Measurements from ENCODE around the gene FAM156A. TPM values are rescaled to one million over a fixed set of nuclear protein-coding genes. Genes with fewer than 3 reads are reported as not detected.
"Not testable (repeated sequence)": the region's sequence is repeated elsewhere in the genome, so short reads cannot be mapped to it uniquely, and the experiment has no call there.

FAM156A gene
- total and polyA plus RNA-seq, 4 donors = 5.8 to 40.3 (median 22.1) TPM

- H3K27me3 ChIP-seq (ENCODE audit: control insufficient read depth in 1 of 2, insufficient read depth in 2 of 2, low read length in 1 of 2); H3K9me3 ChIP-seq (ENCODE audit: control insufficient read depth, low read length); H3K4me3 ChIP-seq (ENCODE audit: low read length in 2 of 2); DNase-seq; ATAC-seq (ENCODE audit: low FRiP score); H3K27ac ChIP-seq (ENCODE audit: low read depth in 1 of 2, low read length in 2 of 2); H3K36me3 ChIP-seq (ENCODE audit: control insufficient read depth in 1 of 2, insufficient read depth in 2 of 2, low read length in 1 of 2); H3K4me1 ChIP-seq (ENCODE audit: control insufficient read depth in 1 of 2, insufficient read depth in 2 of 2, low read length in 2 of 2); intact Hi-C loops (cut with DNase I): not testable (repeated sequence)
- WGBS, 2 donors = 91 to 94% methylated on average over 9 to 11 of the region's 11 CpGs
Measured at GRCh38 chrX:52975576-52975975, 17.3 kb upstream of the FAM156A start.

GRCh38 chrX:52974336-52974992, 16.1 kb upstream of the FAM156A start:
- H3K9me3 ChIP-seq (ENCODE audit: control insufficient read depth, low read length); DNase-seq; ATAC-seq (ENCODE audit: low FRiP score); H3K27me3 ChIP-seq (ENCODE audit: control insufficient read depth in 1 of 2, insufficient read depth in 2 of 2, low read length in 1 of 2); H3K4me3 ChIP-seq (ENCODE audit: low read length in 2 of 2); intact Hi-C loops (cut with DNase I); H3K36me3 ChIP-seq (ENCODE audit: control insufficient read depth in 1 of 2, insufficient read depth in 2 of 2, low read length in 1 of 2); H3K4me1 ChIP-seq (ENCODE audit: control insufficient read depth in 1 of 2, insufficient read depth in 2 of 2, low read length in 2 of 2); H3K27ac ChIP-seq (ENCODE audit: low read depth in 1 of 2, low read length in 2 of 2): not testable (repeated sequence)
- 62 to 76% methylated on average over 8 of the region's 8 CpGs for WGBS, 2 donors

GRCh38 chrX:52967922-52968321, 9.6 kb upstream of the FAM156A start:
- DNase-seq; H3K9me3 ChIP-seq (ENCODE audit: control insufficient read depth, low read length): not testable (repeated sequence)
- peak; percentile 15 for ATAC-seq (ENCODE audit: low FRiP score)

GRCh38 chrX:52966993-52967738, 8.8 kb upstream of the FAM156A start:
- no CpG with 5 or more reads among the region's 16 CpGs for WGBS, 2 donors
- intact Hi-C loops (cut with DNase I); ATAC-seq (ENCODE audit: low FRiP score): not testable (repeated sequence)

More at GRCh38 chrX:52967922-52968321, 9.6 kb upstream of the FAM156A start:
- intact Hi-C loops (cut with DNase I); H3K4me3 ChIP-seq (ENCODE audit: low read length in 2 of 2); H3K27me3 ChIP-seq (ENCODE audit: control insufficient read depth in 1 of 2, insufficient read depth in 2 of 2, low read length in 1 of 2); H3K27ac ChIP-seq (ENCODE audit: low read depth in 1 of 2, low read length in 2 of 2); H3K36me3 ChIP-seq (ENCODE audit: control insufficient read depth in 1 of 2, insufficient read depth in 2 of 2, low read length in 1 of 2); H3K4me1 ChIP-seq (ENCODE audit: control insufficient read depth in 1 of 2, insufficient read depth in 2 of 2, low read length in 2 of 2): not testable (repeated sequence)
- WGBS, 2 donors = no CpG with 5 or more reads among the region's 10 CpGs

GRCh38 chrX:52958961-52959360, 643 bp upstream of the FAM156A start:
- H3K4me3 ChIP-seq (ENCODE audit: low read length in 2 of 2); intact Hi-C loops (cut with DNase I); DNase-seq; H3K27ac ChIP-seq (ENCODE audit: low read depth in 1 of 2, low read length in 2 of 2); H3K4me1 ChIP-seq (ENCODE audit: control insufficient read depth in 1 of 2, insufficient read depth in 2 of 2, low read length in 2 of 2); H3K27me3 ChIP-seq (ENCODE audit: control insufficient read depth in 1 of 2, insufficient read depth in 2 of 2, low read length in 1 of 2); H3K36me3 ChIP-seq (ENCODE audit: control insufficient read depth in 1 of 2, insufficient read depth in 2 of 2, low read length in 1 of 2); ATAC-seq (ENCODE audit: low FRiP score); H3K9me3 ChIP-seq (ENCODE audit: control insufficient read depth, low read length): not testable (repeated sequence)
- no CpG with 5 or more reads among the region's 7 CpGs for WGBS, 2 donors

More at GRCh38 chrX:52966993-52967738, 8.8 kb upstream of the FAM156A start:
- not testable (repeated sequence) for DNase-seq; H3K36me3 ChIP-seq (ENCODE audit: control insufficient read depth in 1 of 2, insufficient read depth in 2 of 2, low read length in 1 of 2); H3K4me3 ChIP-seq (ENCODE audit: low read length in 2 of 2); H3K27ac ChIP-seq (ENCODE audit: low read depth in 1 of 2, low read length in 2 of 2); H3K27me3 ChIP-seq (ENCODE audit: control insufficient read depth in 1 of 2, insufficient read depth in 2 of 2, low read length in 1 of 2); H3K9me3 ChIP-seq (ENCODE audit: control insufficient read depth, low read length); H3K4me1 ChIP-seq (ENCODE audit: control insufficient read depth in 1 of 2, insufficient read depth in 2 of 2, low read length in 2 of 2)

GRCh38 chrX:52949884-52950283, 8.4 kb downstream of the FAM156A start:
- H3K27me3 ChIP-seq (ENCODE audit: control insufficient read depth in 1 of 2, insufficient read depth in 2 of 2, low read length in 1 of 2); H3K27ac ChIP-seq (ENCODE audit: low read depth in 1 of 2, low read length in 2 of 2); H3K36me3 ChIP-seq (ENCODE audit: control insufficient read depth in 1 of 2, insufficient read depth in 2 of 2, low read length in 1 of 2); H3K9me3 ChIP-seq (ENCODE audit: control insufficient read depth, low read length); ATAC-seq (ENCODE audit: low FRiP score); intact Hi-C loops (cut with DNase I); H3K4me3 ChIP-seq (ENCODE audit: low read length in 2 of 2); DNase-seq; H3K4me1 ChIP-seq (ENCODE audit: control insufficient read depth in 1 of 2, insufficient read depth in 2 of 2, low read length in 2 of 2): not testable (repeated sequence)
- WGBS, 2 donors = no CpG with 5 or more reads among the region's 10 CpGs

- H3K27ac ChIP-seq (ENCODE audit: low read depth in 1 of 2, low read length in 2 of 2); DNase-seq; H3K4me1 ChIP-seq (ENCODE audit: control insufficient read depth in 1 of 2, insufficient read depth in 2 of 2, low read length in 2 of 2); ATAC-seq (ENCODE audit: low FRiP score); H3K4me3 ChIP-seq (ENCODE audit: low read length in 2 of 2); H3K9me3 ChIP-seq (ENCODE audit: control insufficient read depth, low read length); H3K27me3 ChIP-seq (ENCODE audit: control insufficient read depth in 1 of 2, insufficient read depth in 2 of 2, low read length in 1 of 2); intact Hi-C loops (cut with DNase I); H3K36me3 ChIP-seq (ENCODE audit: control insufficient read depth in 1 of 2, insufficient read depth in 2 of 2, low read length in 1 of 2): not testable (repeated sequence)
- no CpG with 5 or more reads among the region's 4 CpGs for WGBS, 2 donors
Measured at GRCh38 chrX:52949325-52949724, 9.0 kb downstream of the FAM156A start.

GRCh38 chrX:52948265-52948664, 10.1 kb downstream of the FAM156A start:
- H3K36me3 ChIP-seq (ENCODE audit: control insufficient read depth in 1 of 2, insufficient read depth in 2 of 2, low read length in 1 of 2); H3K27me3 ChIP-seq (ENCODE audit: control insufficient read depth in 1 of 2, insufficient read depth in 2 of 2, low read length in 1 of 2); ATAC-seq (ENCODE audit: low FRiP score); H3K9me3 ChIP-seq (ENCODE audit: control insufficient read depth, low read length); H3K27ac ChIP-seq (ENCODE audit: low read depth in 1 of 2, low read length in 2 of 2); H3K4me3 ChIP-seq (ENCODE audit: low read length in 2 of 2); H3K4me1 ChIP-seq (ENCODE audit: control insufficient read depth in 1 of 2, insufficient read depth in 2 of 2, low read length in 2 of 2); intact Hi-C loops (cut with DNase I); DNase-seq: not testable (repeated sequence)
- WGBS, 2 donors = no CpG with 5 or more reads among the region's 17 CpGs

- H3K4me1 ChIP-seq (ENCODE audit: control insufficient read depth in 1 of 2, insufficient read depth in 2 of 2, low read length in 2 of 2); ATAC-seq (ENCODE audit: low FRiP score); H3K27me3 ChIP-seq (ENCODE audit: control insufficient read depth in 1 of 2, insufficient read depth in 2 of 2, low read length in 1 of 2); intact Hi-C loops (cut with DNase I); H3K9me3 ChIP-seq (ENCODE audit: control insufficient read depth, low read length); H3K4me3 ChIP-seq (ENCODE audit: low read length in 2 of 2); H3K27ac ChIP-seq (ENCODE audit: low read depth in 1 of 2, low read length in 2 of 2); H3K36me3 ChIP-seq (ENCODE audit: control insufficient read depth in 1 of 2, insufficient read depth in 2 of 2, low read length in 1 of 2); DNase-seq: not testable (repeated sequence)
- no CpG with 5 or more reads among the region's 16 CpGs for WGBS, 2 donors
Measured at GRCh38 chrX:52947501-52947900, 10.8 kb downstream of the FAM156A start.
